22Rv1 (cell line): ENCODE data around the gene WDR81.
"Not testable (repeated sequence)": the region's sequence is repeated elsewhere in the genome, so short reads cannot be mapped to it uniquely, and the experiment has no call there.

Experiments used
- H3K27ac ChIP-seq: fragments of 450-650 bp; 2 replicates; pipeline ENCODE4 v1.5.1; 2017
- ZFX ChIP-seq: fragments of 450-650 bp; IDR thresholded peaks from 2 replicates; pipeline ENCODE4 v1.6.1; 2017; ENCODE audit warnings: antibody characterized with exemption, borderline replicate concordance
- TF ChIP-seq, protein P1 (sequence below): fragments of 450-650 bp; IDR thresholded peaks from 2 replicates; pipeline ENCODE4 v1.5.1; 2017; ENCODE audit warnings: mild to moderate bottlenecking

The WDR81 gene

DNA sequence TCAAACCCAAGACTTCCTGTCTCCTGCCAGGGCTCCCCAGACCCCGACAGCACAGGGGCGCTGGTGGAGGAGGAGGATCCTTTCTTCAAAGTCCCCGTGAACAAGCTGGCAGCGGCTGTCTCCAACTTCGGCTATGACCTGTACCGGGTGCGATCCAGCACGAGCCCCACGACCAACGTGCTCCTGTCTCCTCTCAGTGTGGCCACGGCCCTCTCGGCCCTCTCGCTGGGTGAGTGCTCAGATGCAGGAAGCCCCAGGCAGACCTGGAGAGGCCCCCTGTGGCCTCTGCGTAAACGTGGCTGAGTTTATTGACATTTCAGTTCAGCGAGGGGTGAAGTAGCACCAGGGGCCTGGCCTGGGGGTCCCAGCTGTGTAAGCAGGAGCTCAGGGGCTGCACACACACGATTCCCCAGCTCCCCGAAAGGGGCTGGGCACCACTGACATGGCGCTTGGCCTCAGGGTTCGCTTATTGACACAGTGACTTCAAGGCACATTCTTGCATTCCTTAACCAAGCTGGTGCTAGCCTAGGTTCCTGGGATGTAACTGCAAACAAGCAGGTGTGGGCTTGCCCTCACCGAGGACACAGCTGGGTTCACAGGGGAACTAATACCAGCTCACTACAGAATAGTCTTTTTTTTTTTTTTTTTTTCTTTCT, 45.4 kb downstream of the WDR81 start:
- H3K27ac ChIP-seq = no peak overlapping the region
- TF ChIP-seq ZFX = no peak
- TF ChIP-seq, protein P1, sequence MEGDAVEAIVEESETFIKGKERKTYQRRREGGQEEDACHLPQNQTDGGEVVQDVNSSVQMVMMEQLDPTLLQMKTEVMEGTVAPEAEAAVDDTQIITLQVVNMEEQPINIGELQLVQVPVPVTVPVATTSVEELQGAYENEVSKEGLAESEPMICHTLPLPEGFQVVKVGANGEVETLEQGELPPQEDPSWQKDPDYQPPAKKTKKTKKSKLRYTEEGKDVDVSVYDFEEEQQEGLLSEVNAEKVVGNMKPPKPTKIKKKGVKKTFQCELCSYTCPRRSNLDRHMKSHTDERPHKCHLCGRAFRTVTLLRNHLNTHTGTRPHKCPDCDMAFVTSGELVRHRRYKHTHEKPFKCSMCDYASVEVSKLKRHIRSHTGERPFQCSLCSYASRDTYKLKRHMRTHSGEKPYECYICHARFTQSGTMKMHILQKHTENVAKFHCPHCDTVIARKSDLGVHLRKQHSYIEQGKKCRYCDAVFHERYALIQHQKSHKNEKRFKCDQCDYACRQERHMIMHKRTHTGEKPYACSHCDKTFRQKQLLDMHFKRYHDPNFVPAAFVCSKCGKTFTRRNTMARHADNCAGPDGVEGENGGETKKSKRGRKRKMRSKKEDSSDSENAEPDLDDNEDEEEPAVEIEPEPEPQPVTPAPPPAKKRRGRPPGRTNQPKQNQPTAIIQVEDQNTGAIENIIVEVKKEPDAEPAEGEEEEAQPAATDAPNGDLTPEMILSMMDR = no peak

DNA sequence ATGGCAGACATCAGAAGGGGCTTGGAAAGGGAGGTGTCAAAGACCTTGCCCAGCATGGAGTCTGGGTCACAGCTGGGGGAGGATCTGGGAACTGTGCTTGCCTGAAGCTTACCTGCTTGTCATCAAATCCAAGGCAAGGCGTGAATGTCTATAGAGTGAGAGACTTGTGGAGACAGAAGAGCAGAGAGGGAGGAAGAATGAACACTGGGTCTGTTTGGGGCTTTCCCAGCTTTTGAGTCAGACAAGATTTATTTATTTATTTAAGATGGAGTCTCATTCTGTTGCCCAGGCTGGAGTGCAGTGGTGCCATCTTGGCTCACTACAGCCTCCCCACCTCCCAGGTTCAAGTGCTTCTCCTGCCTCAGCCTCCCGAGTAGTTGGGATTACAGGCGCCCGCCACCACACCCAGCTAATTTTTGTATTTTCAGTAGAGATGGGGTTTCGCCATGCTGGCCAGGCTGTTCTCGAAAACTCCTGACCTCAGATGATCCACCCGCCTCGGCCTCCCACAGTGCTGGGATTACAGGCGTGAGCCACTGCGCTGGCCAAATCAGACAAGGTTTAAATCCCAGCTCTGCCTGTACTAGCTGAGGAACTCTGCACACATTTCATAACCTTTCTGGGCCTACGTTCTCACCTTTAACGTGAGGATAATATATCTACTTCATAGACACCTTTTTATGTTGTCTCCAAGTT, 48.6 kb downstream of the WDR81 start:
- not testable (repeated sequence) for H3K27ac ChIP-seq

DNA sequence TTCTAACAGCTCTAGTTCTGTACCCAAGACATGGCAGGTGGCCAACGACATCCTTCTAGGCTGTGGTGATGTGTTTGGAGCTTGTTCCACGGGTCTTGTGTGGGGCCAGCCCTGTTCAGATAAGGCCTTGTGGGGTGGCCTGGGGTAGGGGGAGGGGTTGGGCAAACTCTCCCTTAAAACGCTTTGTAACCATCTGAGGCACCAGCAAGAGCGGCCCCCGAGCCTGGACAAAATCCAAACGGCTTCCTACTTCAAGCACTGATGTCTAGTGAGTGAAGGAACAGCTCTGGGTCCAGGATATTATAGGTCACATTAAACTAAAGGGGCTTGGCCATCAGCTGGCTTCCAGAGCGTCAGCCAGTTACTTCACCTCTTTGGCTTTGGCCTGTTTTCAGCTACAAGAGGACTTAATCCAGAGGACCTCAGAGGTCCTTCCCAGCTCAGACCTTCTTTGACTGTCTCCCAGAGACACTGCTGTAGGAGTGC, 49.2 kb downstream of the WDR81 start:
- no peak for TF ChIP-seq ZFX
- TF ChIP-seq, protein P1 = no peak
- no peak overlapping the region for H3K27ac ChIP-seq

DNA sequence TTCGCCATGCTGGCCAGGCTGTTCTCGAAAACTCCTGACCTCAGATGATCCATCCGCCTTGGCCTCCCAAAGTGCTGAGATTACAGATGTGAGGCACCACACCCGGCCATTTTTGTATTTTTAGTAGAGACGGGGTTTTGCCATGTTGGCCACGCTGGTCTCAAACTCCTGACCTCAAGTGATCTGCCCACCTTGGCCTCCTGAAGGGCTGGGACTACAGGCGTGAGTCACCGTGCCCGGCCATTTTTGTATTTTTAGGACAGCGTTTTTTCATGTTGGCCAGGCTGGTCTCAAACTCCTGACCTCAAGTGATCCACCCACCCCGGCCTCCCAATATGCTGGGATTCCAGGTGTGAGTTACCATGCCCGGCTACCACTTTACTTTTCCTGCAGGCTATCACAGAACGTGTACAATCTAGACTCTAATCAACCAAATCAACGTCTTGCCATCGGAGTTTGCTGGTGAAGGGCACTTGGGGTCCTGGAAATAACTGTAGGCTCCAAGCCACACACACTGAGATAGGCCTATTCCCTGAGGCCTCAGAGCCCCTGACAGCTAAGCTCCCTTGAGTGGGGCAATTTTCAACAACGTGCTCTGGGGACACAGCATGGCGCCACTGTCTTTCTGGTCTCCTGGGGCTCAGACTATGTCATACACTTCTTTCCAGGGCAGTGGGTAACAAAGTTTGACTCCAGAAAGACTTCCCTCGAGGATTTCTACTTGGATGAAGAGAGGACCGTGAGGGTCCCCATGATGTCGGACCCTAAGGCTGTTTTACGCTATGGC, 50.1 kb downstream of the WDR81 start:
- TF ChIP-seq ZFX = no peak
- TF ChIP-seq, protein P1 = no peak
- no peak overlapping the region for H3K27ac ChIP-seq

DNA sequence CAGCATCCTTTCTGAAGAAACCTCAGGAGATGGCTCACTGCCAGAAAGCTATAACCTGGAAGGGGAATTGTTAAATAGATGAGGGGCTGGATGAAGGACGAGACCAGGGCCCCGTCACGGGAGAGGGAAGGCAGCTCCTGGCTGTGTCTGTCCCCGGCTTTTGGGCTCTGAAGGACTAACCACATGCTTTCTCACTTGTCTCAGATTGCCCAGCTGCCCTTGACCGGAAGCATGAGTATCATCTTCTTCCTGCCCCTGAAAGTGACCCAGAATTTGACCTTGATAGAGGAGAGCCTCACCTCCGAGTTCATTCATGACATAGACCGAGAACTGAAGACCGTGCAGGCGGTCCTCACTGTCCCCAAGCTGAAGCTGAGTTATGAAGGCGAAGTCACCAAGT, 51.8 kb downstream of the WDR81 start:
- TF ChIP-seq, protein P1 = no peak
- no peak for TF ChIP-seq ZFX
- no peak overlapping the region for H3K27ac ChIP-seq

DNA sequence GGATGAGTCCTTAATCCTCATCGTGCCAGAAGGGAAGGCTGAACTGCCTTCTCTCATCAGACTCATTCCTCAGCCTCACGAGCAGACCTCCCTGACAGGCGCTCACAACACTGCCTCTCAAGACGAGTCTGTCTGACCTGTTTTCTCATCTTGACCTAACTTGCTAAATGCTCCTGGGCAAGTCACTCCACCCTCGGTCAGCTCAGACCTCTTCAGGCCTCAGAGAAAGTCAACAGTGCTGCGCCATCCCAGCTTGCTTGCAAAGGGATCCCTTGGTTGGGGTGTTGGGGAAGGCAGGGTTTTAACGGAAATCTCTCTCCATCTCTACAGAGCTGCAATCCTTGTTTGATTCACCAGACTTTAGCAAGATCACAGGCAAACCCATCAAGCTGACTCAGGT, 52.4 kb downstream of the WDR81 start:
- H3K27ac ChIP-seq = no peak overlapping the region
- TF ChIP-seq, protein P1 = no peak
- TF ChIP-seq ZFX = no peak

DNA sequence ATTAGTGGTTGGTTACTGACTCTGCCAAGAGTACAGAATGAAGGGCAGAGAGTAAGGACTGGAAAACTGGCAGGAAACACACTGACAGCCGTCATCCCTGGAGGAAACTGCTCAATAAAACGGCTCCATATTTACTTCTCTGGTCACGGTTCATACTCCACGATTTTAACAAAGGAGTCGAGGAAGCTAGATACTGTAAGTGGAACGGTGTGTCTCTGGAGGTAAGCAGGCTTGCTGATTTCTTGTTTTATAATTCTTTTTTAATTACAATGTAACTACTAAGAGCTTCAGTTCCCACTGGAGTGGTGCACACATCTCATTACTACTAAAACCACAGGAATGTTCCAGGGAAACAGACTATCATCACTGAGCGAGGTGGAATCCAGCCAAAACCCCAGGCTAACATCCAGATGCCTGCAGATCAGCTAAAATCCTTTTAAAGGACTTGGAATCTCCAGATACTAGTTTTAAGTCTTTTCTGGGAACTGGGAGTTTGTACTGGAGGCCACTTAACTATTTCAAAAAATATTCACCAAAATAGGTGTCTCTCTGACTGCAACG, 55.1 kb downstream of the WDR81 start:
- TF ChIP-seq, protein P1 = no peak
- no peak for TF ChIP-seq ZFX
- no peak overlapping the region for H3K27ac ChIP-seq
